Esophagus muscularis mucosa (tissue), 4 donors: ENCODE measurements around the gene KIF3A. TPM values are rescaled to one million over a fixed set of nuclear protein-coding genes. Genes with fewer than 3 reads are reported as not detected.
"Not testable (repeated sequence)": the region's sequence is repeated elsewhere in the genome, so short reads cannot be mapped to it uniquely, and the experiment has no call there.

Experiments used
- DNase-seq: peaks from one replicate; pipeline ENCODE4 v3.0.0-alpha.2; 2017; ENCODE audit errors: extremely low spot score
- H3K27ac ChIP-seq, 4 donors: fragments of 200-600 bp; sonication (generic); replicated peaks in 1 of 4; 1 replicate in 3 of 4; 2 replicates in 1 of 4; pipeline ENCODE4 v1.5.1; 2016 to 2019; ENCODE audit warnings: mild to moderate bottlenecking in 1 of 4
- H3K27me3 ChIP-seq, 4 donors: fragments of 200-600 bp; sonication (generic); one replicate each; pipeline versions ENCODE4 v1.5.1 to v1.6.0; 2016 to 2019
- H3K36me3 ChIP-seq, 4 donors: fragments of 200-600 bp; sonication (generic); one replicate each; pipeline ENCODE4 v1.5.1; 2016 to 2019
- H3K4me1 ChIP-seq, 4 donors: fragments of 200-600 bp; sonication (generic); one replicate each; pipeline ENCODE4 v1.5.1; 2016 to 2019
- H3K4me3 ChIP-seq, 4 donors: fragments of 200-600 bp; sonication (generic); 1 replicate in 2 of 4; 2 replicates in 2 of 4; pipeline ENCODE4 v1.5.1; 2016 to 2019; ENCODE audit warnings: mild to moderate bottlenecking in 4 of 4, moderate library complexity in 1 of 4
- H3K9me3 ChIP-seq, 4 donors: fragments of 200-600 bp; sonication (generic); 1 replicate in 3 of 4; 2 replicates in 1 of 4; pipeline ENCODE4 v1.5.1; 2016 to 2019
- EP300 ChIP-seq: sonication (generic); formaldehyde crosslinking; IDR thresholded peaks from one replicate; pipeline ENCODE4 v1.6.1; 2017; ENCODE audit warnings: antibody characterized with exemption
- POLR2A ChIP-seq: fragments of 450-650 bp; IDR thresholded peaks from one replicate; pipeline ENCODE4 v1.6.1; 2017; ENCODE audit warnings: antibody characterized with exemption, moderate library complexity, mild to moderate bottlenecking, low read depth
- POLR2AphosphoS5 ChIP-seq, 2 donors: sonication (generic); formaldehyde crosslinking; IDR thresholded peaks; one replicate each; pipeline ENCODE4 v1.6.1; 2017; ENCODE audit warnings: antibody characterized with exemption in 2 of 2
- WGBS: methylation state at CpG from one replicate; pipeline ENCODE4 v1.1.5; 2018; 5-methylcytosine and 5-hydroxymethylcytosine counted together
- intact Hi-C: fragments of 100-400 bp; cut with DNase I; formaldehyde crosslinking; loops from one replicate; pipeline ENCODE4 v1.15.1; 2023
- total RNA-seq, 4 donors: library from RNA; depleted of rRNA; stranded (reverse); fragments of >200 nt; gene quantifications; one replicate each; pipeline versions ENCODE4 v1.1.0 to v1.2.1, GENCODE V29; 2016
- TF ChIP-seq, protein P1 (sequence below), 3 experiments: fragments of 200-600 bp in 2 of 3; fragments of 450-650 bp in 1 of 3; sonication (generic) in 2 of 3; IDR thresholded peaks; one replicate each; pipeline ENCODE4 v1.5.1; 2017 to 2019; ENCODE audit warnings: antibody characterized with exemption in 3 of 3, mild to moderate bottlenecking in 2 of 3, moderate library complexity in 1 of 3

Gene KIF3A
- total RNA-seq, 4 donors from 2014 or later = 5.5 to 9.6 (median 8.3) TPM

DNA sequence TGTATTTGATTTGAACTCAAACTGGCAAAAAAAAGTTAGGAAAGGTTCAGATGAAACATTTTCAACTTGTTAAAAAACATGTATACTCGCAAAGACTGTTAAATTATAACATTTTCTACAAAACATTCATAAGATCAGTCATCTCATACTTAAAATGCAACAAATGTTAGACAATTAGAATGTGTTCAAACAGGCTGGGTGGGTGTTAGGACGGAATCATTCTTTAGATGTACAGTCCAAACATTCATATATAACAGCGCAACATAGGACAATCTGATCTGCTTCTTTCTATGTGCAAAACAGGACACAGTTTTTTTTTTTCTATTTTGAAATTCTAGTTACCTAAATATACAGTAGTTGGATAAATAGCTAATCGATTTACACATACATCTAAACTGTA, 41.4 kb downstream of the KIF3A start:
- 95% methylated on average over 4 of the region's 4 CpGs for WGBS
- H3K36me3 ChIP-seq = peaks cover 7 to 53% (median 28%) of the 10 kb centered on the region in 4 donors

DNA sequence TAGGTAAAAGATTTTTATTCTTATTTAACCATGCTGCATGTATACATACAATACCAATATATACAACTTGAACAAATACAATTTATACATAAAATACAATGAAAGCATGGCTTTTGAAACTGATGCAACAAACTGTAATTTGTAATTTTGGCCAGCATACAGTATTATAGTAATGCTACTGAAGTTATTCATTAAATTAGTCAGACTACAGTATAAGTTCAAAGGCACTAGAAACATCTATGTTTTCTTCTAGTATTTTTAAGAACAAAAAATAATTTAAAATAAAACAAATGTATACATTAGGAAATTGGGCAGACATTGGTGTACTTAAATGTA, 44.7 kb downstream of the KIF3A start:
- intact Hi-C loops = no loop called here
- no peaks in the 10 kb centered on the region for H3K9me3 ChIP-seq
- H3K4me3 ChIP-seq = no peak overlapping the region
- no peaks in the 10 kb centered on the region for H3K4me1 ChIP-seq
- H3K36me3 ChIP-seq = peaks cover 0 to 21% (median 7%) of the 10 kb centered on the region in 4 donors
- no peaks in the 10 kb centered on the region for H3K27me3 ChIP-seq
- H3K27ac ChIP-seq = no peak overlapping the region
- TF ChIP-seq POLR2AphosphoS5 (IDR thresholded peaks at IDR 0.05) (no peak), EP300 (no peak), POLR2A (no peak)
- TF ChIP-seq, protein P1, sequence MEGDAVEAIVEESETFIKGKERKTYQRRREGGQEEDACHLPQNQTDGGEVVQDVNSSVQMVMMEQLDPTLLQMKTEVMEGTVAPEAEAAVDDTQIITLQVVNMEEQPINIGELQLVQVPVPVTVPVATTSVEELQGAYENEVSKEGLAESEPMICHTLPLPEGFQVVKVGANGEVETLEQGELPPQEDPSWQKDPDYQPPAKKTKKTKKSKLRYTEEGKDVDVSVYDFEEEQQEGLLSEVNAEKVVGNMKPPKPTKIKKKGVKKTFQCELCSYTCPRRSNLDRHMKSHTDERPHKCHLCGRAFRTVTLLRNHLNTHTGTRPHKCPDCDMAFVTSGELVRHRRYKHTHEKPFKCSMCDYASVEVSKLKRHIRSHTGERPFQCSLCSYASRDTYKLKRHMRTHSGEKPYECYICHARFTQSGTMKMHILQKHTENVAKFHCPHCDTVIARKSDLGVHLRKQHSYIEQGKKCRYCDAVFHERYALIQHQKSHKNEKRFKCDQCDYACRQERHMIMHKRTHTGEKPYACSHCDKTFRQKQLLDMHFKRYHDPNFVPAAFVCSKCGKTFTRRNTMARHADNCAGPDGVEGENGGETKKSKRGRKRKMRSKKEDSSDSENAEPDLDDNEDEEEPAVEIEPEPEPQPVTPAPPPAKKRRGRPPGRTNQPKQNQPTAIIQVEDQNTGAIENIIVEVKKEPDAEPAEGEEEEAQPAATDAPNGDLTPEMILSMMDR (IDR thresholded peaks at IDR 0.05) = no peak
- no peak for DNase-seq

More for the DNA sequence above, 41.4 kb downstream of the KIF3A start:
- Histone ChIP-seq H3K4me1 (no peaks in the 10 kb centered on the region), H3K27ac (no peak overlapping the region), H3K27me3 (no peaks in the 10 kb centered on the region), H3K4me3 (no peak overlapping the region), H3K9me3 (no peaks in the 10 kb centered on the region)
- intact Hi-C loops = no loop called here
- DNase-seq = no peak
- TF ChIP-seq EP300 (no peak), POLR2AphosphoS5 (IDR thresholded peaks at IDR 0.05) (no peak), POLR2A (no peak)
- TF ChIP-seq, protein P1 (IDR thresholded peaks at IDR 0.05) = no peak

DNA sequence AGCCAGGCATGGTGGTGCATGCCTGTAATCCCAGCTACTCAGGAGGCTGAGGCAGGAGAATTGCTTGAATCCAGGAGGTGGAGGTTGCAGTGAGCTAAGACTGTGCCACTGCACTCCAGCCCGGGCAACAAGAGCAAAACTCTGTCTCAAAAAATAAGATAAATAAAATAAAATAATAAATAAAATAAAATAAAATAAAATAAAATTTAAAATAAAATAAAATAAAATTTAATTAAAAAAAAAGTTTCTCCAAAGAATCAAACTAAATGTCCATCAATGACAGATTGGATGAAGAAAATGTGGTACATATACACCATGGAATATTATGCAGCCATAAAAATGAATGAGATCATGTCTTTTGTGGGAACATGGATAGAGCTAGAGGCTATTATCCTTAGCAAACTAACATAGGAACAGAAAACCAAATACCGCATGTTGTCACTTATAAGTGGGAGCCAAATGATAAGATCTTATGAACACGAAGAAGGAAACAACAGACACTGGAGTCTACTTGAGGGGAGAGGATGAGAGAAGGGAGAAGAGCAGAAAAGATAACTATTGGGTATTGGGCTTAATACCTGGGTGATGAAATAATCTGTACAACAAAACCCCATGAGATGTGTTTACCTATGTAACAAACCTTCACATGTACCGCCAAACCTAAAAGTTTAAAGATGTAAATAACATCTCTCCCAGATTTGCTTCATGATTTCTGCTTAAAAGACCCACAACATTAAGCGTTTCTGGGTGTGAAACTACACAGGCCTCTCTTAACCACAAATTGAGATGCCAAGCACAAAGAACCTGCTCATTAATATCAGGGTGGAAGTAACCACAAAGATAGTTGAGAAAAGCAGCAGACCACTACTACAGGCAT, 45.4 kb downstream of the KIF3A start:
- 87% methylated on average over 5 of the region's 5 CpGs for WGBS

DNA sequence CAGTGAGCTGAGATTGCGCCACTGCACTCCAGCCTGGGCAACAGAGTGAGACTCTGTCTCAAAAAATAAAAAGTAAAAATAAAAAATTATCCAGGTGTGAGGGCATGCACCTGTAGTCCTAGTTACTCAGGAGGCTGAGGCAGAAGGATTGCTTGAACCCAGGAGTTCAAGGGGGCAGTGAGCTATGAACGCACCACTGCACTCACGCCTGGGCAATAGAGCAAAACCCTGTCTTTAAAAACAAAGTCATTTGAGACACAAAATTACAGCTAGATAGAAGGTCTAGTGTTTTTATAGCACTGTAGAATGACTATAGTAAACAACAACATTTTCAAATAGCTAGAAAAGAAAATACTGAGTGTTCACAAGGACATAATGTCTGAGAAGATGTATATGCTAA, 47.2 kb downstream of the KIF3A start:
- intact Hi-C loops = no loop called here
- H3K4me3 ChIP-seq = no peak overlapping the region
- no peak for TF ChIP-seq POLR2A
- DNase-seq = no peak
- H3K4me1 ChIP-seq = no peaks in the 10 kb centered on the region
- no peaks in the 10 kb centered on the region for H3K27me3 ChIP-seq
- no peaks in the 10 kb centered on the region for H3K9me3 ChIP-seq
- peaks cover 0 to 9% (median under 1%) of the 10 kb centered on the region in 4 donors for H3K36me3 ChIP-seq
- no peak overlapping the region for H3K27ac ChIP-seq
- 100% methylated on average over 3 of the region's 3 CpGs for WGBS

More for the DNA sequence above, 45.4 kb downstream of the KIF3A start:
- intact Hi-C loops, DNase-seq, H3K27me3 ChIP-seq, H3K9me3 ChIP-seq, H3K4me3 ChIP-seq, H3K4me1 ChIP-seq, H3K27ac ChIP-seq: not testable (repeated sequence)
- H3K36me3 ChIP-seq = peaks cover 0 to 15% (median 4%) of the 10 kb centered on the region in 4 donors

DNA sequence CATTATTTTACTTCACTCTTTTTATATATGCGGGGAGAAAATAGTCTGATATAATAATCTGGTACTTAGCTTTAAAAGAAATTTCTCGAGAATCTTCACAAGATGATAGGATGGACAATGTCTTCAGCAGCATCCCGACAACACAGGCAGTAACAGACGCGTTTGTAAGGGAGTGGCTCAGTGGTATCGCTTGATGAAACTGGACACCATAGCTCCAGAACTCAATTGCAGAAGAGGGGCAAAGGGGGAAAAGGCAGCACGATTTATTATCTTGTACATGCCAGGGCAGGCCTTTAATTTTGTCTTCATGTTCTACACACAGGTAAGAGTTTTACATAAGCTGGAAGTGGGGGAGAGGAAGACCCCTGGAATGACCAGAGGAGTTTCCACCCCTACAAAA, 47.8 kb downstream of the KIF3A start:
- no peaks in the 10 kb centered on the region for H3K4me1 ChIP-seq
- no peak overlapping the region for H3K27ac ChIP-seq
- 88% methylated on average over 7 of the region's 7 CpGs for WGBS
- DNase-seq = no peak
- intact Hi-C loops = no loop called here
- peaks cover 0 to 7% (median 0%) of the 10 kb centered on the region in 4 donors for H3K36me3 ChIP-seq
- TF ChIP-seq, protein P1 (IDR thresholded peaks at IDR 0.05) = no peak
- TF ChIP-seq EP300 = no peak
- no peak for TF ChIP-seq POLR2AphosphoS5 (IDR thresholded peaks at IDR 0.05)
- TF ChIP-seq POLR2A = no peak
- no peaks in the 10 kb centered on the region for H3K27me3 ChIP-seq
- no peaks in the 10 kb centered on the region for H3K9me3 ChIP-seq
- no peak overlapping the region for H3K4me3 ChIP-seq
